Measurements from ENCODE around the gene RAD51D.
"Not testable (repeated sequence)": the region's sequence is repeated elsewhere in the genome, so short reads cannot be mapped to it uniquely, and the experiment has no call there.

The RAD51D gene

GRCh38 chr17:35095741-35096140 is 23.9 kb downstream of the RAD51D start:
- POLR2A ChIA-PET = no interaction called here
- Histone ChIP-seq H3K36me3 (ENCODE audit: control insufficient read depth in 2 of 2, insufficient read depth in 1 of 2, low read length in 2 of 2) (peaks cover 9 to 26% of the 10 kb centered on the region in 2 experiments; a peak in 2 of 3 replicates), H3K4me3 (ENCODE audit: low read depth, low read length) (no peak overlapping the region), H3K9me3 (ENCODE audit: control insufficient read depth, insufficient read depth, low read depth, low read length) (no peaks in the 10 kb centered on the region), H3K4me1 (ENCODE audit: control insufficient read depth, insufficient read depth, low read length) (no peaks in the 10 kb centered on the region), H3K27ac (ENCODE audit: extremely low read depth, low read depth, low read length) (no peak overlapping the region)
- TF ChIP-seq ZNF416 (tag by site-specific recombination; IDR thresholded peaks at IDR 0.05) = no peak
- no peak for TF ChIP-seq KLF10 (tag by site-specific recombination; IDR thresholded peaks at IDR 0.05)
- TF ChIP-seq PRDM10 (tag by site-specific recombination; IDR thresholded peaks at IDR 0.05) = no peak
- TF ChIP-seq ZNF792 (tag by site-specific recombination; IDR thresholded peaks at IDR 0.05) = no peak
- no peak for TF ChIP-seq SALL2 (tag by site-specific recombination; IDR thresholded peaks at IDR 0.05; ENCODE audit: borderline replicate concordance)
- TF ChIP-seq KLF7 (tag by site-specific recombination; IDR thresholded peaks at IDR 0.05; ENCODE audit: borderline replicate concordance) = no peak
- CTCF ChIA-PET = interaction anchor here (0.6 to 0.7 kb wide), 2 partner anchors 16 to 46 kb away, joined by 3 to 4 read pairs; no protein-coding TSS in a partner anchor

GRCh38 chr17:35094902-35095301 is 24.8 kb downstream of the RAD51D start:
- no peaks in the 10 kb centered on the region for H3K9me3 ChIP-seq (ENCODE audit: control insufficient read depth, insufficient read depth, low read depth, low read length)
- ChIA-PET CTCF (interaction anchor here (0.5 to 1.2 kb wide), 4 partner anchors 20 to 143 kb away, joined by 3 to 4 read pairs (median 3); no protein-coding TSS in a partner anchor), POLR2A (no interaction called here)
- no peaks in the 10 kb centered on the region for H3K4me1 ChIP-seq (ENCODE audit: control insufficient read depth, insufficient read depth, low read length)
- no peak overlapping the region for H3K27ac ChIP-seq (ENCODE audit: extremely low read depth, low read depth, low read length)
- no peak for TF ChIP-seq ZNF558 (tag by site-specific recombination; IDR thresholded peaks at IDR 0.05)
- TF ChIP-seq ZFP3 (tag by site-specific recombination; IDR thresholded peaks at IDR 0.05; ENCODE audit: low read depth) = no peak
- no peak for TF ChIP-seq SP3 (tag by site-specific recombination; IDR thresholded peaks at IDR 0.05)
- TF ChIP-seq ZNF274 (IDR thresholded peaks at IDR 0.05; ENCODE audit: low read length) = no peak
- TF ChIP-seq ZNF274 (tag by site-specific recombination; IDR thresholded peaks at IDR 0.05; ENCODE audit: borderline replicate concordance) = no peak
- TF ChIP-seq ZNF10 (tag by site-specific recombination; IDR thresholded peaks at IDR 0.05) = no peak
- TF ChIP-seq ZSCAN4 (tag by site-specific recombination; IDR thresholded peaks at IDR 0.05) = no peak
- no peak for TF ChIP-seq OSR2 (tag by site-specific recombination; IDR thresholded peaks at IDR 0.05)
- TF ChIP-seq ZNF548 (tag by site-specific recombination; IDR thresholded peaks at IDR 0.05) = no peak
- no peak overlapping the region for H3K4me3 ChIP-seq (ENCODE audit: low read depth, low read length)
- peaks cover 9 to 18% of the 10 kb centered on the region in 2 experiments; a peak in 2 of 3 replicates for H3K36me3 ChIP-seq (ENCODE audit: control insufficient read depth in 2 of 2, insufficient read depth in 1 of 2, low read length in 2 of 2)

GRCh38 chr17:35090707-35091106 is 29.0 kb downstream of the RAD51D start:
- H3K27ac ChIP-seq (ENCODE audit: extremely low read depth, low read depth, low read length); H3K36me3 ChIP-seq (ENCODE audit: control insufficient read depth in 2 of 2, insufficient read depth in 1 of 2, low read length in 2 of 2); H3K4me1 ChIP-seq (ENCODE audit: control insufficient read depth, insufficient read depth, low read length); H3K4me3 ChIP-seq (ENCODE audit: low read depth, low read length); H3K9me3 ChIP-seq (ENCODE audit: control insufficient read depth, insufficient read depth, low read depth, low read length): not testable (repeated sequence)
- CTCF ChIA-PET = interaction anchor here (0.8 to 2.9 kb wide), 10 partner anchors 9 to 729 kb away, joined by 3 to 21 read pairs (median 8); partner anchors contain the start of genes RAD51D and RFFL
- POLR2A ChIA-PET = interaction anchor here (1.6 kb wide), 1 partner anchor 29 kb away, joined by 6 read pairs; the partner anchor contains the start of gene RAD51D
